ENCODE measurements around the gene ATF7IP.

- TF ChIP-seq FOXP2 (optimal IDR thresholded peaks at IDR 0.05; ENCODE audit: borderline replicate concordance, extremely low read depth, extremely low read length, insufficient read depth) (no peak), POLR2AphosphoS5 (IDR thresholded peaks at IDR 0.05; ENCODE audit: low read depth, low read length) (no peak)
Observed at GRCh38 chr12:14362352-14362751, 3.1 kb upstream of the ATF7IP start.
